GM23338 (cell line): Measurements from ENCODE around the gene BPIFB1. TPM values are rescaled to one million over a fixed set of nuclear protein-coding genes. Genes with fewer than 3 reads are reported as not detected.

Experiments
- ATAC-seq: fragments of 200-7000 bp; cut with Tn5 transposase; 3 replicates; pipeline ENCODE4 v1.9.1; 2020
- DNase-seq: peaks from one replicate; pipeline ENCODE4 v3.0.0-alpha.2; 2015; ENCODE audit warnings: low spot score
- H2AFZ ChIP-seq: fragments of 200-600 bp; sonication (generic); 2 replicates; pipeline ENCODE4 v1.8.0; 2016; ENCODE audit warnings: antibody characterized with exemption, mild to moderate bottlenecking, moderate library complexity
- H3F3A ChIP-seq: fragments of 200-600 bp; sonication (generic); replicated peaks from 2 replicates; pipeline ENCODE4 v1.8.0; 2017; ENCODE audit warnings: antibody characterized with exemption, mixed run types, low read depth
- H3K27ac ChIP-seq: fragments of 200-600 bp; sonication (generic); 2 replicates; pipeline ENCODE4 v1.6.1; 2016; ENCODE audit warnings: low read depth
- H3K27me3 ChIP-seq: fragments of 200-600 bp; sonication (generic); 2 replicates; pipeline ENCODE4 v1.8.0; 2016; ENCODE audit warnings: mild to moderate bottlenecking, mixed run types, moderate library complexity; ENCODE audit not compliant: insufficient read depth
- H3K36me3 ChIP-seq: fragments of 200-600 bp; sonication (generic); 2 replicates; pipeline ENCODE4 v1.8.0; 2016; ENCODE audit warnings: mild to moderate bottlenecking; ENCODE audit not compliant: insufficient read depth
- H3K4me1 ChIP-seq: fragments of 200-600 bp; sonication (generic); 2 replicates; pipeline ENCODE4 v1.8.0; 2016; ENCODE audit warnings: mild to moderate bottlenecking, moderate library complexity; ENCODE audit not compliant: insufficient read depth
- H3K4me2 ChIP-seq: fragments of 200-600 bp; sonication (generic); 2 replicates; pipeline ENCODE4 v1.7.1; 2017; ENCODE audit warnings: mixed run types
- H3K4me3 ChIP-seq: fragments of 200-600 bp; sonication (generic); 2 replicates; pipeline ENCODE4 v1.6.1; 2016; ENCODE audit warnings: mixed run types
- H3K79me2 ChIP-seq: fragments of 200-600 bp; sonication (generic); replicated peaks from 2 replicates; pipeline ENCODE4 v1.8.0; 2017; ENCODE audit warnings: mild to moderate bottlenecking; ENCODE audit not compliant: insufficient read depth
- H3K9me2 ChIP-seq: fragments of 200-600 bp; sonication (generic); 2 replicates; pipeline ENCODE4 v1.8.0; 2017; ENCODE audit not compliant: insufficient read depth
- H4K20me1 ChIP-seq: fragments of 200-600 bp; sonication (generic); replicated peaks from 2 replicates; pipeline ENCODE4 v1.8.0; 2017; ENCODE audit warnings: mild to moderate bottlenecking; ENCODE audit not compliant: insufficient read depth
- H3K27ac Mint-ChIP-seq: 2 replicates; pipeline ENCODE4 v1.8.0; 2020; ENCODE audit warnings: inconsistent platforms, mild to moderate bottlenecking, moderate library complexity, mixed read lengths
- H3K27me3 Mint-ChIP-seq: 3 replicates; pipeline ENCODE4 v1.8.0; 2022; ENCODE audit warnings: low read depth, mild to moderate bottlenecking, moderate library complexity, mixed read lengths, inconsistent platforms; ENCODE audit not compliant: insufficient read depth, poor library complexity
- H3K36me3 Mint-ChIP-seq: 3 replicates; pipeline ENCODE4 v1.8.0; 2021; ENCODE audit warnings: low read depth, mild to moderate bottlenecking, inconsistent platforms, moderate library complexity, mixed read lengths
- H3K4me1 Mint-ChIP-seq: 3 replicates; pipeline ENCODE4 v1.8.0; 2020; ENCODE audit warnings: mild to moderate bottlenecking, inconsistent platforms, mixed read lengths
- H3K4me3 Mint-ChIP-seq: 3 replicates; pipeline ENCODE4 v1.8.0; 2021; ENCODE audit warnings: moderate library complexity, mild to moderate bottlenecking, inconsistent platforms, mixed read lengths
- H3K9me3 Mint-ChIP-seq: 3 replicates; pipeline ENCODE4 v1.8.0; 2020; ENCODE audit warnings: moderate library complexity, mild to moderate bottlenecking, inconsistent platforms, mixed read lengths
- CREB1 ChIP-seq: fragments of 250-450 bp; sonication (Bioruptor Pico); IDR thresholded peaks from 2 replicates; pipeline ENCODE4 v1.5.0; 2020; ENCODE audit warnings: low read depth, mild to moderate bottlenecking, moderate library complexity
- CTCF ChIP-seq, 2 experiments: fragments of 200-600 bp in 1 of 2; sonication (generic) in 1 of 2; conservative IDR thresholded peaks; 2 replicates each; pipeline versions ENCODE4 v1.5.1 to v1.6.1; 2016 to 2017; ENCODE audit warnings: antibody characterized with exemption in 2 of 2, low read depth in 2 of 2, mild to moderate bottlenecking in 2 of 2, moderate library complexity in 1 of 2
- ETS1 ChIP-seq: IDR thresholded peaks from 2 replicates; pipeline ENCODE4 v1.6.1; 2016; ENCODE audit warnings: antibody characterized with exemption
- EZH2 ChIP-seq: fragments of 200-600 bp; sonication (generic); IDR thresholded peaks from one replicate; pipeline ENCODE4 v1.8.0; 2017; ENCODE audit warnings: antibody characterized with exemption, mild to moderate bottlenecking, low read depth; ENCODE audit not compliant: unreplicated experiment
- EZH2phosphoT487 ChIP-seq: fragments of 200-600 bp; sonication (generic); IDR thresholded peaks from one replicate; pipeline ENCODE4 v1.8.1; 2018; ENCODE audit warnings: antibody characterized with exemption; ENCODE audit not compliant: unreplicated experiment
- JUNB ChIP-seq: IDR thresholded peaks from one replicate; pipeline ENCODE4 v1.6.1; 2016; ENCODE audit warnings: antibody characterized with exemption; ENCODE audit not compliant: unreplicated experiment
- POLR2AphosphoS5 ChIP-seq: IDR thresholded peaks from 2 replicates; pipeline ENCODE4 v1.6.1; 2016; ENCODE audit warnings: antibody characterized with exemption, low read depth
- REST ChIP-seq: IDR thresholded peaks from one replicate; pipeline ENCODE4 v1.6.1; 2018; ENCODE audit warnings: antibody characterized with exemption; ENCODE audit not compliant: unreplicated experiment
- STAT1 ChIP-seq: IDR thresholded peaks from one replicate; pipeline ENCODE4 v1.6.1; 2016; ENCODE audit warnings: antibody characterized with exemption; ENCODE audit not compliant: unreplicated experiment
- ZNF114 ChIP-seq: fragments of 250-450 bp; sonication (Bioruptor Pico); IDR thresholded peaks from 2 replicates; pipeline ENCODE4 v1.5.0; 2020; ENCODE audit warnings: mild to moderate bottlenecking, moderate library complexity
- ZNF331 ChIP-seq: fragments of 250-450 bp; sonication (Bioruptor Pico); IDR thresholded peaks from 2 replicates; pipeline ENCODE4 v1.5.0; 2020; ENCODE audit warnings: low read depth, mild to moderate bottlenecking, moderate library complexity
- ZNF462 ChIP-seq: fragments of 250-450 bp; sonication (Bioruptor Pico); IDR thresholded peaks from 2 replicates; pipeline ENCODE4 v1.5.0; 2020; ENCODE audit warnings: mild to moderate bottlenecking, moderate library complexity
- polyA plus RNA-seq: library from polyadenylated mRNA; unstranded; fragments of >200 nt; fragmentation: Nextera tagmentation; extraction: Ambion mirVana; gene quantifications from 2 replicates; pipeline ENCODE4 v1.2.1, GENCODE V29; 2016
- total RNA-seq: library from RNA; depleted of rRNA; stranded (reverse); fragments of >200 nt; shearing (Covaris generic); gene quantifications from 2 replicates; pipeline ENCODE4 v1.2.3, GENCODE V29; 2014

BPIFB1 gene
- total and polyA plus RNA-seq, 2 experiments from 2014 or later: not detected

GRCh38 chr20:33351696-33352095, 68.7 kb downstream of the BPIFB1 start (continued):
- TF ChIP-seq ZNF462 (no peak), ZNF114 (CRISPR knock-in tag) (no peak), CREB1 (CRISPR knock-in tag) (no peak)

- TF ChIP-seq ETS1: no peak
- no peak for TF ChIP-seq REST
- no peak for TF ChIP-seq EZH2
- TF ChIP-seq JUNB: no peak
- TF ChIP-seq EZH2phosphoT487: no peak
- TF ChIP-seq STAT1: no peak
- TF ChIP-seq POLR2AphosphoS5: no peak
- no peak for TF ChIP-seq CTCF (conservative IDR thresholded peaks at IDR 0.05; ENCODE audit: low read depth in 2 of 2)
- no peak for TF ChIP-seq ZNF331 (CRISPR knock-in tag)
- TF ChIP-seq ZNF114 (CRISPR knock-in tag): no peak
- Mint-ChIP-seq H3K9me3 (no peaks in the 10 kb centered on the region), H3K27ac (peak overlapping the region; percentile 80), H3K27me3 (peaks cover 3% of the 10 kb centered on the region), H3K4me3 (no peak overlapping the region), H3K36me3 (peaks cover 8% of the 10 kb centered on the region), H3K4me1 (peaks cover 27% of the 10 kb centered on the region)
- H3K4me3 ChIP-seq: no peak overlapping the region
- H3K27me3 ChIP-seq: no peaks in the 10 kb centered on the region
- H4K20me1 ChIP-seq: no peaks in the 10 kb centered on the region
- H3F3A ChIP-seq: no peaks in the 10 kb centered on the region
- H2AFZ ChIP-seq: no peak overlapping the region
- H3K27ac ChIP-seq: 0 out of 2 replicates have a peak overlapping the region, but pooled peaks have one; percentile 45
- H3K36me3 ChIP-seq: no peaks in the 10 kb centered on the region; the same call in 1 of the 2 replicates
- DNase-seq: peak; percentile 42
- peak overlapping the region; percentile 65 for H3K4me2 ChIP-seq
- H3K9me2 ChIP-seq: no peaks in the 10 kb centered on the region
- H3K79me2 ChIP-seq: no peaks in the 10 kb centered on the region
- H3K4me1 ChIP-seq: peaks cover 13% of the 10 kb centered on the region; the same call in 1 of the 2 replicates
- ATAC-seq: peak; percentile 54
Measured at GRCh38 chr20:33352258-33353012, 69.4 kb downstream of the BPIFB1 start.
